Activated T-helper 1 cell treated with Interleukin-2 at 50 U/mL for 16 hours (primary cell): ENCODE measurements around the gene OSCAR.
"Not testable (repeated sequence)": the region's sequence is repeated elsewhere in the genome, so short reads cannot be mapped to it uniquely, and the experiment has no call there.

Experiments used
- DNase-seq: peaks from one replicate; pipeline ENCODE4 v3.0.0-alpha.2; 2020; ENCODE audit warnings: low read depth

Gene OSCAR

DNA sequence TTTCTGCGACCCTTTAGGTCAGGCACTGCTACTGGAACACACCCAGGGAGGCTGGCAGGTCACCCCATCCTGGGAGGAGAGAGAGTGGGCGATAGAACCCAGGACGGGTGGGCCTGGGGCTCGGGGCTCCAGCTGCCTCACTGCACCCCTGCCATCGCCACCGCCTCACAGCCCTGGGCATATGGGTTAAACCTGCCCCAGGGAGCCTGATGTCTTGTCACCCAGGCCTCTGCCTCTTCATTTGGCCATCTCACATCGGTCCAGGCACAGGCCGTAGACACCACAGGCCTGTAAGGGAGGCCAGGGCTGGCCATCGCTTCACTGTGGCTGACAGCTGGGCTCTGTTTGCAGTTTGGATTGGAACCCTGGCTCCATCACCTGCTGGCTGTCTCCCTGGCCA, 25.1 kb upstream of the OSCAR start:
- DNase-seq = no peak

DNA sequence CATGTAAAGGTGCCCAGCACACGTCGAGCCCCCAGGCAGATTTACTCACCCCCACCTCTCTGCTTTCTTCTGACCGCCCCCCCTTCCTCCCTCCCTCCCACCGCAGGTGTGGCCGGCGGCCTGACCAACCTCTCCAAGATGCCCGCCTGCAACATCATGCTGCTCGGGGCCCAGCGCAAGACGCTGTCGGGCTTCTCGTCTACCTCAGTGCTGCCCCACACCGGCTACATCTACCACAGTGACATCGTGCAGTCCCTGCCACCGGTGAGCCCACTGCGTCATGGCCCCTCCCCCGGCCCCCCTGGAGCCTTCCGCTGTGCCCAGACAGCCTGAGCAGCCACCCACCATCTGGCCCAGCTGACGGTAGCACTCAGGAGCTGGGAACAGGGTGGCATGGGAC, 23.8 kb upstream of the OSCAR start:
- DNase-seq = no peak

DNA sequence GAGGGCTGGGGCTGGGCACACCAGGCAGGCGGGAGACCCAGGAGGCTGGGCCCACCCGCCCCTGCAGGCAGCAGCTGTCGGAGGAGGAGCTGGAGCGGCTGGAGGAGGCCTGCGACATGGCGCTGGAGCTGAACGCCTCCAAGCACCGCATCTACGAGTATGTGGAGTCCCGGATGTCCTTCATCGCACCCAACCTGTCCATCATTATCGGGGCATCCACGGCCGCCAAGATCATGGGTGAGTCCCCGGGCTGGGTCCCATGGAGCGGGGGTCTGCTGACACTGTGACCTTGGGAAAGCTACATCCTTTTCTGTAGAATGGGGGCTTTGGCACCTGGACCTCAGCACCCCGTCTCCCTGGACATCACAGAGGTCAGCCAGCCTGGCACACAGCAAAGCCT, 23.1 kb upstream of the OSCAR start:
- DNase-seq = no peak

DNA sequence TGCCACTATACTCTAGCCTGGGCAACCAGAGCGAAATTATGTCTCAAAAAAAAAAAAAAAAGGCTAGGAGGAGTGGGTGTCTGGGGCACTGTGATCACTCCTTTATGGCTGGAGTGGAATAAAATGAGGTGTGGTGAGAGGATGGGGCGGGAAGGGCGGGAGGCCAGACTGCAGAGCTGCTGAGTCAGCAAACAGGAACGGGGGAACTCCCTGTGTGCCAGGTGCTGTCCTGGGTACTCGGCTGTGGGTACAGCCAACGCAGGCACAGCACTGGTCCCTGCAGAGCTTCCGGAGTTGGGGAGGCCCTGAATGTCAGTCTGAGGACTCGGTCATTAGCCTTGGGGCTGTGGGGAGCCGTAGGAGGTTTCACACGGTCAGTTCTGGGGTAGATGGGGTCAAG, 20.7 kb upstream of the OSCAR start:
- no peak for DNase-seq

DNA sequence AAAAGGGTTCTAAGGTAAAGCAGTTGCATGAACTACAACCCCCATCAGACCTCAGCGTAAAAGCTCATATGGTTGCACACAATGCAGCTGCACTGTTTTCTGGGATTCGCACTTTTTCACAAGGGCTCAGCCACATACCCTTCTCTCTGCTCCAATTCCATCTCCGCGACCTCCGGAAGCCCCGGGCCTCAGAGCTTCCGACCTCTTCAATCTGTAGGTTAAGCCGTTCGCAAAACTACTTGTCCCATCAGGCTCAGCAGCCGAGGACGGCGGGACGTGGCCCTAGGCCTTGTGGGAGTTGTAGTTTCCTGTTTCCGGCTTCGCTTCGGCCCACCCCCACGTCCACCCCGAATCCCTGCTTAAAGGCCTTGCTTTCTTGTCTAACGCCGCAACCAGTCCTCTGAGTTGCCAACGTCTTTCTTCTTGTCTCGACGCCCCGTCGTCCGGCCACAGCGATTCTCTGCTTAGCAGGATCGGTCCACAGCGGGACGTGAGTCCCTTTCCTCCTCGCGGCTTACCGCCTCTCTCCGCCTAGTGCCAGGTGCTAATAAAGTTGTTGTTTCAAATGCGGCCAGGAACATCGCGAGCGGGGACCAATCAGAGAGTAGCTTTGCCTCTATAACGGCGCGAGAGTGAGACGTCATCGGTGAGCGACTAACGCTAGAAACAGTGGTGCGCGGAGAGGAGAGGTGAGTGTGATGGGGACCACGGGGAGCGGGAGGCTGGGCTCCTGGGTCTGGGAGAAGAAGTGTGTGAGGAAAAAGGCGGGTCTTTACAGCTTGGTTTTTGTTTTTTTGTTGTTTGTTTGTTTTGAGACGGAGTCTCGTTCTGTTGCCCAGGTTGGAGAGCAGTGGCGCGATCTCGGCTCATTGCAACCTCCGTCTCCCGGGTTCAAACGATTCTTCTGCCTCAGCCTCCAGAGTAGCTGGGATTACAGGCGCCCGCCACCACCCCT, 14.8 kb upstream of the OSCAR start, which contains the start of the genes PRPF31 and TFPT:
PRPF31 (plus strand) TSS at position 646 of the 955 bp plus-strand sequence. CDS start 2,525 bp downstream, outside the sequence.
TFPT (minus strand) TSS at position 549 of the 955 bp plus-strand sequence; CDS start at position 161, 388 bp downstream.
- peak; percentile 90 for DNase-seq

DNA sequence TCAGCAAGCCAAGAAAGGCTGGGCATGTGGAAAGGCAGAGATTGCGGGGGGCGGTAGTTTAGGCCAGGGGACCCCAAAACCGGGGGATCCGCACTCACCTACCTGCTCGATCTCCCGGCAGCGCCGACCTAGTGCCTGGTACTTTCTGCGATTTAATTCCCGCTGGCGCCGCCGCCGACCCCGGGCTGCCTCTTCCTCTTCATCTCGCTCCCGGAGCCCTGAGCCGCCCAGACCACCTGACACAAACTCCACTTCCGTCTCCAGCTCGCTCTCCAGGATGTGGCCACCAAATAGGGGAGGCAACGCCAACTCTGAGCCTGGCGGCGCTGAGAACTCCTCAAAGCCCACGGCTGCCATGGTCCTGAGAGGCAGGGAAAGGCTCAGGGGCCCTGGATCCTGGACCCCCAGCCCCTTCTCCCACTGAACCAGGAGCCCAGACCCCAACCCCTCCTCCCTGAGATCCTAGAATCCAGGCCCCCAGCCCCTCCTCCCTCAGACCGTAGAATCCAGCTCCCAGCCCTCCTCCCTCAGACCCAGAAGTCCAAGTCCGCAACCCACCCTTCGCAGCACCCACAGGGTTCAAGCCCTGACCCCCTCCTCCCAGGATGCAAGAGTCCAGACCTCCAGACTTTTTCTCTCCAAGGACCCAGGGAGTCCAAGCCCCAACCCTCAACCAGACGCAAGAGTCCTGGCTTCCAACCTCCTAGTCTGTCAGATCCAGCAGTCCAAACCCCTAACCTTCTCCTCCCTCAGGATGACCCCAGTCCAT, 13.9 kb upstream of the OSCAR start:
- DNase-seq = no peak

DNA sequence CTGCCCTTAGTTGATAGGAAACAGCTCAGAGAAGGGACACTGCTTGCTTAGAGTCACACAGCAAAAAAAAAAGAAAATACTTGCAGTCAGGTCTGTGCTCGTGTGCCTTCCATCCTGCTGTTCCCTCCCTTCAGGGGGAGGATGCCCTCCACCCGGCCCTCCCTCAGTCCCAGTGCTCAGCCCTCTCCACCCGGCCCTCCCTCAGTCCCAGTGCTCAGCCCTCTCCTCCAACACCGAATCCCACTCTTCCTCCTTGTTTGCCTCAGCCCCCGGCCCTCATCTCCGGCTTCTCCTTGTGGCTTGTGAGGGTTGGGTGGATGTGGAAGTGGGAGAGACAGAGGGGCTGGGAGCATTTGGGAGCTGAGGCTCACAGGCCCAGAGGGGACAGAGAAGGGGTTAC, 9.0 kb upstream of the OSCAR start:
- no peak for DNase-seq

DNA sequence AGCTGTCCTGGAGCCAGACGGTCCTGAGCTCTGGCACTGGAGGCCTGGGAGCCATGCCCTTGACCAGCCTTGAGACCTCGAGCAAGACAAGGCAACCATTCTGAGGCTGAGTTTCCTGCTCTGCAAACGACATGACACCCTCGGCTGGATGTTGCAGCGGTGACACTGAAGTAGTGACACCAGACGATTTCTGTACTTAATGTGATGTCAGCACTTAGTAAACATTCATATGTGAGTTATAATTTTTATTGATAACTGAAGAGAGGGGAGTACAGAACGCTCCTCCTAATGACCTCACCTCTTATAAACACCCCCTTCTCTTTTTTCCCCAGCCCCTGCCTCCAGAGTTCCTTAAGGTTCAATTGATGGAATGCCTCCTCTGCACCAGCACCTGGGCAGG, 7.9 kb upstream of the OSCAR start:
- no peak for DNase-seq

DNA sequence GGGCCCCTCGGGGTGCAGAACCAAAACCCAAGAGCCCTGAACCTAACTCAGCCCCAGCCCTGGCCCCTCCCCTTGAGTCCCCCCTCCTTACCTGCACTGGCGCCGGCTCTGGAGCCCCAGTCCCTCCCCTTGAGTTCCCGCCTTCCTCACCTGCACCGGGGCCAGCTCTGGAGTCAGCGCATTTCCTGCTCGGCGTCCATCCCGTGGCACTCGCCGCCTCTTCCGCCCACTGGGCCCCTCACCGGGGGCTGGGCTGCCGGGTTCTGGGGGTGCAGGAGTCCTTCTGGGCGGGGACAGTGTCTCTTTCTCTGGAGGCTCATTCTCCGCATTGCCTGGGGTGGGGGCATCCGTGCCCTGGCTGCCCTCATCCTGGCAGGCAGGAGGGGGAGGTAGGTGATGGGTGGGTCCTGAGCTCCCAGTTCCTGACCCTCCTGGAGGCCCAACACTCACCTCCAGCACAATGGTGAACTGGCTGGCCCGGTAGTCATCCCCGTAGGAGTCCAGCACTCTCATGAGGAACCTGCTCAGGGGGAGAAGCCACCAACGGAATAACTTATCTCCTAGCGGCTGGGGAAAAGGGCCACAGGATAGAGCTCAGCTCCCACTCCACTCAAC, 7.4 kb upstream of the OSCAR start:
- no peak for DNase-seq

DNA sequence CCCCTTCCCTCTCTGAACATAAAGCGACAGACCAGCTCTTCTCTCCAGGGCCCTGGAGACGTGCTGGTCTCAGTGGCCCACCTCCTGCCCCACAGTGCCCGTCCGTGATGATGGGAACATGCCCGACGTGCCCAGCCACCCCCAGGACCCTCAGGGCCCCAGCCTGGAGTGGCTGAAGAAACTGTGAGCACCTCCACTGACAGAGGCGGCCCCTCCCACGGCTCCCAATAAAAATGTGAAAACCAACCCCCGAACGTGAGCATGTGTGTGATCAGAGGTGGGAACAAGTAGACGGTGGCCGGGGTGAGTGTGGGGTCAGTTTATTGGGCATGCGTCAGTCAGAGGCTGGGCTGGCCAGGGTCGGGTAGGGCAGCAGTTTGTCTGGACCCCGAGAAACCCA, 6.1 kb upstream of the OSCAR start:
- DNase-seq = no peak

DNA sequence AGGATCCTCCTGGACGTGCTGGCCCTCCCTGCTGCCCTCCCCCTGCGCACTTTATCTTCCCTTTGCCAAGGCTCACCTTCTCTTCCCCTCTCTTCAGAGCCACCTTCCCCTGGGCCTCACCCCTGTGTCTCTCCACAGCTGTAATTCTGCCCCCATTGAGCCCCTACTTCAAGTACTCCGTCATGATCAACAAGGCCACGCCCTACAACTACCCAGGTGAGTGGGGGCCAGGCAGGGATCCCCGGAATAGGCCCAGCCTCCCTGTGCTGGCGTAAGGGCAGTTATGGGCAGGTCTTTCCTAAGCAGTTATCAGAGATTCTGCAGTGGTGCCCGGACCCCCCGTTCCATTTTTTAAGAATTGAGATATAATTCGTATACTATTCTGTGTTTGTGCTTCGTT, 5.2 kb upstream of the OSCAR start:
- DNase-seq = no peak

DNA sequence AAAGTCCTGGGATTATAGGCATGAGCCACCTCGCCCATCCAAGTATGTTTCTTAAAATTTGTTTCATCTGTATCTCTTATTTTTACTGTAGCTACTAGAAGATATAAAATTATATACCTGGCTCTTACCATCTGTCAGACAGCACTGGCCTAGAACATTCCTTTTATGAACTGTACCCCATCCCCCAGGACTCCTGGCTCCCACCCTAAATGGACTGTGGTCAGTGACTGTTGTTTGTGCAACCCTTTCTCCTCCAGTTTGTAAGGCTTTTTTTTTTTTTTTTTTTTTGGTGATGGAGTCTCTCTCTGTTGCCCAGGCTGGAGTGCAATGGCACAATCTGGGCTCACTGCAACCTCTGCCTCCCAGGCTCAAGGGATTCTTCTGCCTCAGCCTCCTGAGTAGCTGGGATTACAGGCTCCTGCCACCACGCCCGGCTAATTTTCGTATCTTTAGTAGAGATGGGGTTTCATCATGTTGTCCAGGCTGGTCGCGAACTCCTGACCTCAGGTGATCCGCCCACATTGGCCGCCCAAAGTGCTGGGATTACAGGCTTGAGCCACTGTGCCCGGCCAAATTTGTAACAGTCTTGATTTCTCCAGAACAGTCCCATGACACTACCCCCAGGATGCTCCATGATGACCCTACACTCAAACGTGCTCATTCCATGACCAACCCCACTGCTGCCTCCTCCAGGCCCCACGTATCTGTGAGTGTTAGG, 4.6 kb upstream of the OSCAR start:
- DNase-seq = no peak

DNA sequence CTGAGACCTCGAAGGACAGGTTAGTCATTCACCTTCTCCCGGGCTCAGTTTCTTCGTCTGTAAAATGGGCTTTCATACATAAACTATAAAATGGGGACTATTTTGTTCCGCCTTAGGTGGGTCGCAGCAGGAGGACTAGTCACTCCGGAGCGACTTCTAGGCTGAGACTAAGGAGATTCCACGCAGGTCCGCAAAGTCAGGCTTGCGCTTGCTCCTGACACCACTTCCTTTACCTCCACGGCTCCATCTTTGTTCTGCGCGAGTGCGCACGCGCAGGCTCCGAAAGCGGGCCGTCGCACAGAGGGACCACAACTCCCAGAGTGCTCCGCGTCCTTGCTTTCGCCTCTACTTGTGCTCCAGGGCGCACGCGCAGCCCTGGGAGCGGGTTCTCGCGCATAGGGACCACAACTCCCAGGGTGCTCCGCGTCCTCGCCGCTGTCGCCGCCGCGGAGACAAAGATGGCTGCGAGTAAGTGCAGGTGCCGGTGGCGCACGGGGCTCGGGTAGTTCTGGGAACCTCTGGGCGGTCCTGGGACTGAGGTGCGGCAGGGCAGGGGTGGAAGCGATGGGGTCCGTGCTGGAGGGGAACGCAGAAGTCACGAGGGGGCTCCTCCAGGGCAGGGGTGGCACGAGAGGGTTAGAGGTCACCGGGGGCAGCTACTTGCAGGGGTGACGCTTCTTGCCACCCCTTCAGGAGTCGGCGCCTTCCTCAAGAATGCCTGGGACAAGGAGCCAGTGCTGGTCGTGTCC, 2.0 kb upstream of the OSCAR start, which contains the start of gene NDUFA3:
NDUFA3 (plus strand) TSS at position 435 of the 749 bp plus-strand sequence; CDS start at position 459, 24 bp downstream.
- DNase-seq = peak; percentile 98

DNA sequence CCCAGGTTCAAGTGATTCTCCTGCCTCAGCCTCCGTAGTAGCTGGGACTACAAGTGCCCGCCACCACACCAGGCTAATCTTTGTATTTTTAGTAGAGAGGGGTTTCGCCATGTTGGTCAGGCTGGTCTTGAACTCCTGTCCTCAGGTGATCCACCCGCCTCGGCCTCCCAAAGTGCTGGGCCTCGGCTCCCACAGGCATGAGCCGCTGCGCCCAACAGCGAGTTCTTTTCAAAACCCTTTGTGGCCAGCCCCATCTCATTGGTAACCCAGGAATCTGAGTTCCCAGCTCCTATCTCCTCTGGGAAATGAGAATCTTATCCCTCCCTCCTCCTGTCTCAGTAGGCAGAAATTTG, 724 bp downstream of the OSCAR start:
- DNase-seq = not testable (repeated sequence)

DNA sequence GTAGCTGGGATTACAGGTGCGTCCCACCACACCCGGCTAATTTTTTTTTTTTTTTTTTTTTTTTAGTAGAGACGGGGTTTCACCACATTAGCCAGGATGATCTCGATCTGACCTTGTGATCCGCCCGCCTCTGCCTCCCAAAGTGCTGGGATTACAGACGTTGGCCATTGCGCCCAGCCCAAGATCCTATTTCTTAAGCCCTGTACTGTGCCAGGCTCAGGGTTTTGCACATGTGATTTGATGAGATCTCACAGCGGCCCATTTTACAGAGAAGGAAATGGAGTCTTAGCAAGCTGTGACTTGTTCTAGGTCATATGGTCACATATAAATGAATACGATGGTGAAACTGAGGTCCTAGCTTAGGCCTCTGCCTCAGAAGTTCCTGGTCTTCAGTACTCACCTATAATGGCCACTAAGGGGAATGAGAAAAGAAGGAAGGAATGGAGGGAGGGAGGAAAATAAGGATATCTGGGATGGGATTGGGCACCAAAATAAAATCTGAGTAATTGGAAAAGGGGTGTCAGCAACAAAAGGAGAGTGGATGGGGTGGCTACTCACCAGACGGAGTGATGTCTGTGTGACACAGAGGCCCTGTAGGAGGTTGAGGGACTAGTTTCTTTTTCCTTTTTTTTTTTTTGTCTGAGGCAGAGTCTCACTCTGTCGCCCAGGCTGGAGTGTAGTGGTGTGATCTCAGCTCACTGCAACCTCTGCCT, 1.3 kb downstream of the OSCAR start:
- no peak for DNase-seq

DNA sequence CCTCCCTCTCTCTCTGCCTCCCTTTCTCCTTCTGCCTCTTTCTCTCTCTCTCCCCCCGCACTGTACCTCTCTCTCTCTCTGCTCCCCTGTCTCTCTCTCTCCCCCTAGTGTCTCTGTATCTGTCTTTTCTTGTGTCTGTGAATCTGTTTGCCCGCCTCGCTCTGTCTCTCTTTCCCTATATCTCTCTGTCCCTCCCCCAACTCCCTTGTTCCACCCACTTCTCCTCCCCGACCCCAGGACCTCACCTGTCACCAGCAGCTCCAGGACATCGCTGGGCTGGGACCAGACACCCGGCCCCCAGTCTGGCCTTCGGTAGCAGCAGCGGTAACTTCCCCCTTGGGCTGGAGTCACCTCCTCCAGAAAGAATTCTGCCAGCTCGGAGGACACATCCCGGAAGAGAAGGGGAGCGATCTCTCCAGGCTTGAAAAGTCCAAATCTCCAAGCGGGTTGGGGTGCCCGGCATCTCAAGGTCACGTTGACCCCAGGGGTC, 3.9 kb downstream of the OSCAR start:
- no peak for DNase-seq

DNA sequence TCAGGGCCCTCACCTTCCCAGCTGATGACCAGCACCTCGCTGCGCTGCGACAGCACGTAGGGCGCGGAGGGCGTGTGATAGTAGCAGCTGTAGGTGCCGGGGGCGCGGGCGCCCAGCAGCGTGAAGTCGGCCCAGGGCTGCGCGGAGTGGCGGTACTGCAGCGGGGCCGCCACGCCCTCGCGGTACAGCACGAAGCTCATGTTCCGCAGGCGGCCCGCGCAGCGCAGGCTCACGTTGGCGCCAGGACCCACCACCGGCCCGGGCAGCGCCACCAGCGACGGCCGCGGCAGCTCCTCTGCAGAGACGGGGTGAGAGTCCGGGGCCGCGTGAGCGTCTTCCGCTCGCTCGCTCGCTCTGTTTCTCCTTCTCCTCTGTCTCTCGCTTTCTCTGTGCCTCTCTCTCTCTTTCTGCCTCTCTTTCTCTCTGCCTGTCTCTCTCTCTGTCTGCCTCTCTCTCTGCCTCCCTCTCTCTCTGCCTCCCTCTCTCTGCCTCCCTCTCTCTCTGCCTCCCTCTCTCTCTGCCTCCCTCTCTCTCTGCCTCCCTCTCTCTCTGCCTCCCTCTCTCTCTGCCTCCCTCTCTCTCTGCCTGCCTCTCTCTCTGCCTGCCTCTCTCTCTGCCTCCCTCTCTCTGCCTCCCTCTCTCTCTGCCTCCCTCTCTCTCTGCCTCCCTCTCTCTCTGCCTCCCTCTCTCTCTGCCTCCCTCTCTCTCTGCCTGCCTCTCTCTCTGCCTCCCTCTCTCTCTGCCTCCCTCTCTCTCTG, 4.6 kb downstream of the OSCAR start:
- DNase-seq = peak; percentile 43

DNA sequence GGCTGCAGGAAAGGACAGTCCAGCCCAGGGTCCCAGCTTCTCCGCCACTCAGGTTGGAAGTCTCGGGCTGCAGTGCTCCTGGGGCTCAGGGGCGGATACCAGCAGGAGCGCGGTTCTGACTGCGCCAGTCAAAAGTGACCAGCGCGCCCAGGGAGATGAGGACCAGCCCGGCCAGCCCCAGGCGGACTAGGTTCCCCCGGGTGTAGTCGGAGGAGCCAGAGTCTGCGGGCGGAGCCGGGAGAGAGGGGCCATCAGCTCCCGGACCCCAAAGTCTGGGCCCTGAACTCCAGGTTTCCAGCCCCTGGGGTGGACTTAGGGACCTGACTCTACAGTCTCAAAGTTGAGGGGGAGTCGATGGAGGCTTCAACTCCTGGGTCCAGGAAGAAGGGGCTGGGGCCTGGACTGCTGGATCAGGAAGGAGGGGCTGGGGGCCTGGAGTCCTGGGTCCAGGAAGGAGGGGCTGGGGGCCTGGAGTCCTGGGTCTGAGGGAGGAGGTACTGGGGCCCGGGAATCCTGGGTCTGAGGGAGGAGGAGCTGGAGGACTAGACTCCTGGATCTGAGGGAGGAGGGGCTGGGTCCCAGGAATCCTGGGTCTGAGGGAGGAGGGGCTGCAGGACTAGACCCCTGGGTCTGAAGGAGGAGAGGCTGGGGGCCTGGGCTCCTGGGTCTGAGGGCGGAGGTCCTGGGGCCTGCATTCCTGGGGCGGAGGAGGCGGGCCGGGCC, 5.3 kb downstream of the OSCAR start:
- DNase-seq = no peak
